ENCODE results near the gene TMEM245. TPM values are rescaled to one million over a fixed set of nuclear protein-coding genes. Genes with fewer than 3 reads are reported as not detected.
A peak's percentile ranks its signal among the peaks of the same experiment; 100 is the strongest.

TMEM245 gene
- total RNA-seq, 1 donor from 2014 or later, result 26.5 TPM

GRCh38 chr9:109012876-109013678, 106.7 kb downstream of the TMEM245 start, which contains the start of gene CTNNAL1:
TSS of gene CTNNAL1 (minus strand) at chr9:109013499. CDS start at chr9:109013442, 57 bp downstream.
- peaks cover 7% of the 10 kb centered on the region for H3K9me3 Mint-ChIP-seq (ENCODE audit: unreplicated experiment)
- peak; percentile 97 for DNase-seq
- H3K36me3 Mint-ChIP-seq (ENCODE audit: unreplicated experiment), result no peaks in the 10 kb centered on the region

GRCh38 chr9:109012009-109012875, 107.5 kb downstream of the TMEM245 start:
- Mint-ChIP-seq H3K27ac (ENCODE audit: unreplicated experiment) (peak overlapping the region; percentile 98), H3K4me3 (ENCODE audit: unreplicated experiment) (peak overlapping the region; percentile 100), H3K27me3 (ENCODE audit: unreplicated experiment) (peaks cover 10% of the 10 kb centered on the region), H3K36me3 (ENCODE audit: unreplicated experiment) (no peaks in the 10 kb centered on the region), H3K9me3 (ENCODE audit: unreplicated experiment) (peaks cover 7% of the 10 kb centered on the region), H3K4me1 (ENCODE audit: low read depth, unreplicated experiment) (peaks cover 19% of the 10 kb centered on the region)
- peak; percentile 54 for DNase-seq
- TF ChIP-seq CTCF (IDR thresholded peaks at IDR 0.05; ENCODE audit: partially characterized antibody, unreplicated experiment), result no peak

More at GRCh38 chr9:109012876-109013678, 106.7 kb downstream of the TMEM245 start, which contains the start of gene CTNNAL1:
- Mint-ChIP-seq H3K27me3 (ENCODE audit: unreplicated experiment) (peaks cover 10% of the 10 kb centered on the region), H3K4me1 (ENCODE audit: low read depth, unreplicated experiment) (peaks cover 19% of the 10 kb centered on the region), H3K4me3 (ENCODE audit: unreplicated experiment) (peak within 1 kb of the TSS; percentile 100), H3K27ac (ENCODE audit: unreplicated experiment) (peak within 1 kb of the TSS; percentile 98)
- no peak for TF ChIP-seq CTCF (IDR thresholded peaks at IDR 0.05; ENCODE audit: partially characterized antibody, unreplicated experiment)

- Mint-ChIP-seq H3K4me1 (ENCODE audit: low read depth, unreplicated experiment) (peaks cover 19% of the 10 kb centered on the region), H3K27me3 (ENCODE audit: unreplicated experiment) (peaks cover 10% of the 10 kb centered on the region), H3K36me3 (ENCODE audit: unreplicated experiment) (no peaks in the 10 kb centered on the region), H3K27ac (ENCODE audit: unreplicated experiment) (no peak overlapping the region), H3K9me3 (ENCODE audit: unreplicated experiment) (peaks cover 7% of the 10 kb centered on the region), H3K4me3 (ENCODE audit: unreplicated experiment) (peak overlapping the region; percentile 100)
- no peak for TF ChIP-seq CTCF (IDR thresholded peaks at IDR 0.05; ENCODE audit: partially characterized antibody, unreplicated experiment)
- DNase-seq, result no peak
Observed at GRCh38 chr9:109011231-109011671, 108.5 kb downstream of the TMEM245 start.

GRCh38 chr9:109010746-109011145, 109.0 kb downstream of the TMEM245 start:
- no peak for DNase-seq
- H3K36me3 Mint-ChIP-seq (ENCODE audit: unreplicated experiment), result no peaks in the 10 kb centered on the region
- H3K4me3 Mint-ChIP-seq (ENCODE audit: unreplicated experiment), result peak overlapping the region; percentile 28
- peaks cover 7% of the 10 kb centered on the region for H3K9me3 Mint-ChIP-seq (ENCODE audit: unreplicated experiment)
- peaks cover 10% of the 10 kb centered on the region for H3K27me3 Mint-ChIP-seq (ENCODE audit: unreplicated experiment)
- peaks cover 19% of the 10 kb centered on the region for H3K4me1 Mint-ChIP-seq (ENCODE audit: low read depth, unreplicated experiment)
- TF ChIP-seq CTCF (IDR thresholded peaks at IDR 0.05; ENCODE audit: partially characterized antibody, unreplicated experiment), result no peak
- H3K27ac Mint-ChIP-seq (ENCODE audit: unreplicated experiment), result no peak overlapping the region

All from glutamatergic neuron (in vitro differentiated cells).